Sigmoid colon (tissue), 7 donors: Measurements from ENCODE around the gene TIPIN. TPM values are rescaled to one million over a fixed set of nuclear protein-coding genes. Genes with fewer than 3 reads are reported as not detected.

Experiments
- DNase-seq: peaks from one replicate; pipeline ENCODE4 v3.0.0-alpha.2; 2019
- H3K27ac ChIP-seq, 4 donors: fragments of 200-600 bp; sonication (generic); one replicate each; pipeline ENCODE4 v1.5.1; 2016 to 2019; ENCODE audit warnings: mild to moderate bottlenecking in 1 of 4
- H3K27me3 ChIP-seq, 3 donors: fragments of 200-600 bp; sonication (generic); one replicate each; pipeline ENCODE4 v1.5.1; 2019; ENCODE audit warnings: mild to moderate bottlenecking in 1 of 3
- H3K36me3 ChIP-seq, 4 donors: fragments of 200-600 bp; sonication (generic); one replicate each; pipeline ENCODE4 v1.5.1; 2016 to 2019
- H3K4me1 ChIP-seq, 4 donors: fragments of 200-600 bp; sonication (generic); one replicate each; pipeline ENCODE4 v1.5.1; 2017 to 2019
- H3K4me3 ChIP-seq, 4 donors: fragments of 200-600 bp; sonication (generic); one replicate each; pipeline ENCODE4 v1.5.1; 2017 to 2019; ENCODE audit warnings: mild to moderate bottlenecking in 2 of 4, moderate library complexity in 1 of 4
- H3K9me3 ChIP-seq, 4 donors: fragments of 200-600 bp in 3 of 4; sonication (generic) in 3 of 4; one replicate each; pipeline versions ENCODE4 v1.5.1 to v1.6.1; 2013 to 2019
- CTCF ChIP-seq, 4 experiments: fragments of 450-650 bp in 3 of 4; fragments of 200-600 bp in 1 of 4; IDR thresholded peaks; one replicate each; pipeline ENCODE4 v1.5.1; 2016 to 2019; ENCODE audit warnings: antibody characterized with exemption in 4 of 4, mild to moderate bottlenecking in 3 of 4, moderate library complexity in 2 of 4
- EP300 ChIP-seq, 4 donors: sonication (generic); formaldehyde crosslinking; IDR thresholded peaks; one replicate each; pipeline ENCODE4 v1.6.1; 2017; ENCODE audit warnings: antibody characterized with exemption in 4 of 4
- POLR2A ChIP-seq, 2 donors: fragments of 450-650 bp; IDR thresholded peaks; one replicate each; pipeline ENCODE4 v1.6.1; 2016; ENCODE audit warnings: antibody characterized with exemption in 2 of 2, mild to moderate bottlenecking in 2 of 2, moderate library complexity in 2 of 2
- POLR2AphosphoS5 ChIP-seq, 4 donors: sonication (generic); formaldehyde crosslinking; IDR thresholded peaks; one replicate each; pipeline ENCODE4 v1.6.1; 2017; ENCODE audit warnings: antibody characterized with exemption in 4 of 4
- WGBS, 2 donors: extraction: QIAGEN DNeasy Blood & Tissue Kit; methylation state at CpG; one replicate each; pipeline ENCODE4 v1.1.7; 2013; 5-methylcytosine and 5-hydroxymethylcytosine counted together
- intact Hi-C: fragments of 100-400 bp; cut with DNase I; formaldehyde crosslinking; loops from one replicate; pipeline ENCODE4 v1.15.1; 2023
- polyA plus RNA-seq, 3 donors: library from polyadenylated mRNA; stranded (reverse); fragments of 200-250 nt; gene quantifications; one replicate each; pipeline ENCODE4 v1.2.3, GENCODE V29; 2013
- total RNA-seq, 4 donors: library from RNA; depleted of rRNA; stranded (reverse); fragments of >200 nt; gene quantifications; one replicate each; pipeline ENCODE4 v1.1.0, GENCODE V29; 2016
- donor health status: healthy with polysubstance abuse.
- donor health status: Bipolar disorder and iron deficiency.
- donor health status: healthy.

The TIPIN gene
- total and polyA plus RNA-seq, 7 donors: 1.9 to 10.3 (median 5.6) TPM

GRCh38 chr15:66290518-66290917, 66.0 kb downstream of the TIPIN start:
- H3K4me1 ChIP-seq: peaks cover 0 to 38% (median 30%) of the 10 kb centered on the region in 4 donors
- H3K4me3 ChIP-seq: no peak overlapping the region
- H3K9me3 ChIP-seq: no peaks in the 10 kb centered on the region
- H3K27me3 ChIP-seq: no peaks in the 10 kb centered on the region
- H3K27ac ChIP-seq: no peak overlapping the region
- intact Hi-C loops: loop anchor here (5.0 kb wide), 1 partner anchor 653 kb away; no protein-coding TSS in a partner anchor
- no peaks in the 10 kb centered on the region for H3K36me3 ChIP-seq
- DNase-seq: no peak
- TF ChIP-seq EP300 (IDR thresholded peaks at IDR 0.05): no peak
- TF ChIP-seq POLR2A (IDR thresholded peaks at IDR 0.05): no peak
- TF ChIP-seq POLR2AphosphoS5 (IDR thresholded peaks at IDR 0.05): no peak
- TF ChIP-seq CTCF (IDR thresholded peaks at IDR 0.05): no peak

DNA sequence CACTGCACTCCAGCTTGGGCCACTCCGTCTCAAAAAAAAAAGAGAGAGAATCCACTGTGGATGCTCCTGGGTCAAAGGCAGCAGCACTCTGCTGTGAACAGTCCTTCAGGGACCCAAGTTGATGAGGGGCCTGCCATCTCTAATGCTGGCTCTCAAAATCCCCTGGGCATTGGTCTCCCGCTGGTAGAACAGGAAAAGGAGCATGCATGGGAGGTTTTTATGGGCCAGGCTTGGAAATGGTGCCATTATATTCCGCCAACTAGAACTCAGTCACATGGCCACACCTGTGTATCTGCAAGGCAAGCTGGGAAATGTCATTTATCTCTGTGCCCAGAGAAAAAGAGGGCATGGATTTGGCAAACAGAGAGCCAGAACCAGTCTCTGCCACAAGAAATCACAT, 66.5 kb downstream of the TIPIN start:
- H3K27me3 ChIP-seq: no peaks in the 10 kb centered on the region
- no peaks in the 10 kb centered on the region for H3K9me3 ChIP-seq
- no peak overlapping the region for H3K27ac ChIP-seq
- WGBS, 2 donors: 83 to 87% methylated on average over 3 of the region's 3 CpGs
- no peak overlapping the region for H3K4me3 ChIP-seq
- DNase-seq: no peak
- peaks cover 0 to 32% (median 26%) of the 10 kb centered on the region in 4 donors for H3K4me1 ChIP-seq
- TF ChIP-seq CTCF (IDR thresholded peaks at IDR 0.05) (no peak), EP300 (IDR thresholded peaks at IDR 0.05) (no peak), POLR2A (IDR thresholded peaks at IDR 0.05) (no peak), POLR2AphosphoS5 (IDR thresholded peaks at IDR 0.05) (no peak)
- intact Hi-C loops: loop anchor here (5.0 kb wide), 1 partner anchor 653 kb away; no protein-coding TSS in a partner anchor
- H3K36me3 ChIP-seq: no peaks in the 10 kb centered on the region

- DNase-seq: no peak
- H3K4me3 ChIP-seq: no peak overlapping the region
- intact Hi-C loops: loop anchor here (5.0 kb wide), 1 partner anchor 36 kb away; the partner anchor contains the start of gene MEGF11
- WGBS, 2 donors: 73 to 76% methylated on average over 6 of the region's 6 CpGs
- H3K9me3 ChIP-seq: no peaks in the 10 kb centered on the region
- no peaks in the 10 kb centered on the region for H3K27me3 ChIP-seq
- no peaks in the 10 kb centered on the region for H3K36me3 ChIP-seq
- H3K27ac ChIP-seq: no peak overlapping the region
- H3K4me1 ChIP-seq: peaks cover 0 to 23% (median 15%) of the 10 kb centered on the region in 4 donors
- TF ChIP-seq CTCF (IDR thresholded peaks at IDR 0.05) (no peak), POLR2A (IDR thresholded peaks at IDR 0.05) (no peak), POLR2AphosphoS5 (IDR thresholded peaks at IDR 0.05) (no peak), EP300 (IDR thresholded peaks at IDR 0.05) (no peak)
Observed at GRCh38 chr15:66288551-66289185, 67.8 kb downstream of the TIPIN start.

- Histone ChIP-seq H3K36me3 (no peaks in the 10 kb centered on the region), H3K4me1 (peaks cover 0 to 23% (median 15%) of the 10 kb centered on the region in 4 donors), H3K27me3 (no peaks in the 10 kb centered on the region), H3K4me3 (no peak overlapping the region), H3K27ac (no peak overlapping the region), H3K9me3 (no peaks in the 10 kb centered on the region)
- DNase-seq: no peak
- TF ChIP-seq POLR2AphosphoS5 (IDR thresholded peaks at IDR 0.05) (no peak), EP300 (IDR thresholded peaks at IDR 0.05) (no peak), POLR2A (IDR thresholded peaks at IDR 0.05) (no peak), CTCF (IDR thresholded peaks at IDR 0.05) (no peak)
- intact Hi-C loops: loop anchor here (5.0 kb wide), 1 partner anchor 36 kb away; the partner anchor contains the start of gene MEGF11
Observed at GRCh38 chr15:66288093-66288492, 68.4 kb downstream of the TIPIN start.
